A673 (cell line): ENCODE measurements around the gene PLEKHA8. TPM values are rescaled to one million over a fixed set of nuclear protein-coding genes. Genes with fewer than 3 reads are reported as not detected.

Source experiments
- BruUV-seq: library from RNA; stranded (reverse); fragments of 400-500 nt; replicated peaks from 2 replicates; lab custom pipeline; 2021; lab: Mats Ljungman, UMichigan
- CTCF ChIA-PET: fragments of 300-600 bp; sonication (Branson Sonifier 250); formaldehyde crosslinking; loops from one replicate; lab custom pipeline; 2022; ENCODE audit warnings: antibody characterized with exemption; lab: Charles Lee
- POLR2A ChIA-PET: fragments of 300-600 bp; sonication (Branson Sonifier 250); formaldehyde crosslinking; loops from one replicate; lab custom pipeline; 2022; ENCODE audit warnings: antibody characterized with exemption; ENCODE audit not compliant: low non-redundant PET; lab: Charles Lee
- DNase-seq: peaks from one replicate; pipeline ENCODE4 v3.0.0-alpha.2; 2015; ENCODE audit warnings: low spot score
- H3K27ac ChIP-seq: fragments of 200-600 bp; sonication (generic); 2 replicates; pipeline ENCODE4 v1.5.1; 2016; ENCODE audit warnings: mixed run types, low read depth, mild to moderate bottlenecking, mixed read lengths, antibody characterized with exemption, low read length; ENCODE audit not compliant: poor library complexity, severe bottlenecking
- H3K27me3 ChIP-seq: fragments of 200-600 bp; sonication (generic); replicated peaks from 2 replicates; pipeline ENCODE4 v1.6.1; 2017; ENCODE audit warnings: mixed run types, low read depth, mild to moderate bottlenecking, mixed read lengths, antibody characterized with exemption, low read length; ENCODE audit not compliant: insufficient read depth, poor library complexity
- H3K36me3 ChIP-seq: fragments of 200-600 bp; sonication (generic); 2 replicates; pipeline ENCODE4 v1.6.1; 2016; ENCODE audit warnings: mixed run types, mild to moderate bottlenecking, mixed read lengths, antibody characterized with exemption, low read length; ENCODE audit not compliant: insufficient read depth, poor library complexity, severe bottlenecking
- H3K4me1 ChIP-seq: fragments of 200-600 bp; sonication (generic); 2 replicates; pipeline ENCODE4 v1.6.1; 2017; ENCODE audit warnings: mixed run types, mild to moderate bottlenecking, mixed read lengths, antibody characterized with exemption, low read length; ENCODE audit not compliant: insufficient read depth, poor library complexity, severe bottlenecking
- H3K4me3 ChIP-seq: fragments of 200-600 bp; sonication (generic); 2 replicates; pipeline ENCODE4 v1.5.1; 2016; ENCODE audit warnings: low read depth, mixed run types, mild to moderate bottlenecking, mixed read lengths, low read length; ENCODE audit not compliant: poor library complexity, severe bottlenecking
- H3K9me3 ChIP-seq: fragments of 200-600 bp; sonication (generic); 2 replicates; pipeline ENCODE4 v1.6.1; 2016; ENCODE audit warnings: mixed run types, low read depth, mild to moderate bottlenecking, mixed read lengths, antibody characterized with exemption, low read length; ENCODE audit not compliant: poor library complexity, severe bottlenecking
- EZH2 ChIP-seq: fragments of 200-600 bp; sonication (generic); IDR thresholded peaks from 2 replicates; pipeline ENCODE4 v1.6.1; 2017; ENCODE audit warnings: borderline replicate concordance, low read depth, mild to moderate bottlenecking, mixed read lengths, antibody characterized with exemption, low read length; ENCODE audit not compliant: poor library complexity, severe bottlenecking
- intact Hi-C: fragments of 100-400 bp; cut with micrococcal nuclease; formaldehyde crosslinking; loops from one replicate; pipeline ENCODE4 v1.10.0; 2022; ENCODE audit not compliant: unreplicated experiment
- total RNA-seq: library from RNA; stranded (reverse); gene quantifications from 2 replicates; pipeline ENCODE4 v1.2.3, GENCODE V29; 2021
- TF ChIP-seq, protein P1 (sequence below): fragments of 300-800, 200-600 bp; sonication (generic); conservative IDR thresholded peaks from 2 replicates; pipeline ENCODE4 v1.5.1; 2017; ENCODE audit warnings: low read depth, mild to moderate bottlenecking, antibody characterized with exemption, low read length, moderate library complexity, mixed read lengths

PLEKHA8 gene
- total RNA-seq, 1 experiment from 2014 or later = 22.2 TPM

DNA sequence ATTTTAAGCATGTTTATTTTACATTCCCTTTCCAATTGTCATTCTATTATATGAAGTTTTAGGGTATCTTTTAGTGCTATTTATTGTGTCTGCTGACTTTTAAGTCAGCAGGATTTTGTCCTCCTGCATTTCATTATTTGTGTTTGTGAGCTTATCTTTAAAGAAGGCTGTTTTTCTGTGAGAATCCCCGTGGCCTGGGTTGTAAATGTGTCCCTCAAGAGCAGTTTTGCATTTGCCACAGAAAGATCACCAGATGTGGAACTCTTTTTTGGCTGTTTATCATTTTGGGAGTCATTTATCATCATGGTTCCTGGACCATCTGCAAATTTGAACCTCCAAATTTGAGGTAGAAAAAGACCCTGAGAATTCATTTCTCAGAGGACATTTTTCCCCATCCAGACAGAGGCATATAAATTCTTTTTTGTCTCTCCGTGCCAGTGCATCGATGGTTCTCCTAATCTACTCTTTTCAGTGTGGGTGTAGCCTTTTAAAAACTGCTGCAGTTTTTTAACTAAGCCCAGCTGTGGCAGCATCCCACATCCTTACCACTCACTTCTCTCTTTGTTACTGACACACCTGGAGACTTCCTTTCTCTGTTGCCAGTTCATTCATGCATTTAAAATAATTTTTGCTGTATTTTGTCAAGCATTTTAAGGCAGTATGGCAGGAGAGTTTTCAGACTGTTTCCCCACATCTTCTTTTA, 86.5 kb downstream of the PLEKHA8 start:
- peaks cover 9% of the 10 kb centered on the region for H3K9me3 ChIP-seq
- CTCF ChIA-PET = no interaction called here
- BruUV-seq = no TSS peak
- DNase-seq = no peak
- no peaks in the 10 kb centered on the region for H3K27me3 ChIP-seq
- no peak overlapping the region for H3K4me3 ChIP-seq
- H3K27ac ChIP-seq = no peak overlapping the region
- intact Hi-C loops = no loop called here
- no peaks in the 10 kb centered on the region for H3K36me3 ChIP-seq
- POLR2A ChIA-PET = no interaction called here
- H3K4me1 ChIP-seq = peaks cover 14% of the 10 kb centered on the region
- TF ChIP-seq EZH2 = no peak
- TF ChIP-seq, protein P1, sequence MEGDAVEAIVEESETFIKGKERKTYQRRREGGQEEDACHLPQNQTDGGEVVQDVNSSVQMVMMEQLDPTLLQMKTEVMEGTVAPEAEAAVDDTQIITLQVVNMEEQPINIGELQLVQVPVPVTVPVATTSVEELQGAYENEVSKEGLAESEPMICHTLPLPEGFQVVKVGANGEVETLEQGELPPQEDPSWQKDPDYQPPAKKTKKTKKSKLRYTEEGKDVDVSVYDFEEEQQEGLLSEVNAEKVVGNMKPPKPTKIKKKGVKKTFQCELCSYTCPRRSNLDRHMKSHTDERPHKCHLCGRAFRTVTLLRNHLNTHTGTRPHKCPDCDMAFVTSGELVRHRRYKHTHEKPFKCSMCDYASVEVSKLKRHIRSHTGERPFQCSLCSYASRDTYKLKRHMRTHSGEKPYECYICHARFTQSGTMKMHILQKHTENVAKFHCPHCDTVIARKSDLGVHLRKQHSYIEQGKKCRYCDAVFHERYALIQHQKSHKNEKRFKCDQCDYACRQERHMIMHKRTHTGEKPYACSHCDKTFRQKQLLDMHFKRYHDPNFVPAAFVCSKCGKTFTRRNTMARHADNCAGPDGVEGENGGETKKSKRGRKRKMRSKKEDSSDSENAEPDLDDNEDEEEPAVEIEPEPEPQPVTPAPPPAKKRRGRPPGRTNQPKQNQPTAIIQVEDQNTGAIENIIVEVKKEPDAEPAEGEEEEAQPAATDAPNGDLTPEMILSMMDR = no peak

DNA sequence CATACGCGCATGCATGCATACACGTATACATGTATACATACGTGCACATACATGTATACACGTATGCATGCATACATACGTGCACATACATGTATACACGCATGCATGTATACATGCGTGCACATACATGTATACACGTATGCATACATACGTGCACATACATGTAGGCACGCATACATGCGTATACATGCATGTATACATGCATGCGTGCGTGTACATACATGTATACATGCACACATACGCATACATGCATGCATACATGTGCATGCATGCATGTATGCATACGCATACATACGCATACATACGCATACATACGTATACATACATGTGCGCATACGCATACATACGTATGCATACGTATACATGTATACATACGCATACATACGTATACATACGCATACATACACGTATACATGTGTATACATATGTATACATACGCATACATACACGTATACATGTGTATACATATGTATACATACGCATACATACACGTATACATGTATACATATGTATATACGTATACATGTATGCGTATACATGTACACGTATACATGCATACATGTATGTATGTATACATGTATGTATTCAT, 87.6 kb downstream of the PLEKHA8 start:
- CTCF ChIA-PET = no interaction called here
- Histone ChIP-seq H3K4me1 (peaks cover 14% of the 10 kb centered on the region), H3K27me3 (no peaks in the 10 kb centered on the region), H3K27ac (no peak overlapping the region), H3K9me3 (peaks cover 9% of the 10 kb centered on the region), H3K4me3 (no peak overlapping the region), H3K36me3 (no peaks in the 10 kb centered on the region)
- intact Hi-C loops = no loop called here
- no TSS peak for BruUV-seq
- POLR2A ChIA-PET = no interaction called here
- TF ChIP-seq, protein P1 = no peak
- no peak for TF ChIP-seq EZH2
- DNase-seq = no peak

DNA sequence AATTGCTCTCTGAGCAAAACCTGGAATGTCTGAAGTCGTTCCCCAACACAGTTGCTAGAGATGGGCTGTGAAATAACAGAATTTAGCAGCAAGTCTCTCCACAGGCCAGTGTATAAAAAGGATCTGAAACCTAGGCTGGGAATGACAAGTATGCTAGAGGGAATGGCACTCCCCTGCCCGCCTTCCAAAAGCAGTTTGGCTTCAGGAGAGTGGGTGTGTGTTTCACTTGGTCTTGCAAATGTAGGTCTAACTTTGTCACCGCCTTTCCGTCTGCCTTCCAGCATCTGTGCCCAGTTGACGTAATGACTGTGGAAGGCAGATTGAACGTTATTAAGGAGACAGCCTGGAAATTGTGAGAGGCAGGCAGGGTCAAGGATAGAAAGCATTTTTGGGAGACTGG, 88.6 kb downstream of the PLEKHA8 start:
- TF ChIP-seq EZH2 = no peak
- TF ChIP-seq, protein P1 = no peak
- ChIA-PET CTCF (no interaction called here), POLR2A (interaction anchor here (0.6 kb wide), 1 partner anchor 104 kb away, joined by 3 read pairs; no protein-coding TSS in a partner anchor)
- BruUV-seq = no TSS peak
- intact Hi-C loops = no loop called here
- Histone ChIP-seq H3K36me3 (no peaks in the 10 kb centered on the region), H3K4me1 (peaks cover 14% of the 10 kb centered on the region), H3K27me3 (no peaks in the 10 kb centered on the region), H3K9me3 (peaks cover 9% of the 10 kb centered on the region), H3K27ac (peak overlapping the region; percentile 26), H3K4me3 (peak overlapping the region; percentile 4)
- peak; percentile 81 for DNase-seq
